GM18951 (cell line): ENCODE data around the gene FOXD3.

Experiments used
- POLR2A ChIP-seq: IDR thresholded peaks from 4 replicates; pipeline ENCODE4 v1.6.1; 2011; ENCODE audit warnings: mild to moderate bottlenecking; ENCODE audit not compliant: insufficient read length, insufficient read depth; ENCODE audit errors: extremely low read depth
- in situ Hi-C: fragments of 300-500 bp; cut with MboI; formaldehyde crosslinking; loops from one replicate; pipeline ENCODE4 v1.12.0; 2022; ENCODE audit warnings: low sequenced_read_pairs, mixed read lengths, inconsistent platforms; ENCODE audit not compliant: unreplicated experiment

FOXD3 gene

DNA sequence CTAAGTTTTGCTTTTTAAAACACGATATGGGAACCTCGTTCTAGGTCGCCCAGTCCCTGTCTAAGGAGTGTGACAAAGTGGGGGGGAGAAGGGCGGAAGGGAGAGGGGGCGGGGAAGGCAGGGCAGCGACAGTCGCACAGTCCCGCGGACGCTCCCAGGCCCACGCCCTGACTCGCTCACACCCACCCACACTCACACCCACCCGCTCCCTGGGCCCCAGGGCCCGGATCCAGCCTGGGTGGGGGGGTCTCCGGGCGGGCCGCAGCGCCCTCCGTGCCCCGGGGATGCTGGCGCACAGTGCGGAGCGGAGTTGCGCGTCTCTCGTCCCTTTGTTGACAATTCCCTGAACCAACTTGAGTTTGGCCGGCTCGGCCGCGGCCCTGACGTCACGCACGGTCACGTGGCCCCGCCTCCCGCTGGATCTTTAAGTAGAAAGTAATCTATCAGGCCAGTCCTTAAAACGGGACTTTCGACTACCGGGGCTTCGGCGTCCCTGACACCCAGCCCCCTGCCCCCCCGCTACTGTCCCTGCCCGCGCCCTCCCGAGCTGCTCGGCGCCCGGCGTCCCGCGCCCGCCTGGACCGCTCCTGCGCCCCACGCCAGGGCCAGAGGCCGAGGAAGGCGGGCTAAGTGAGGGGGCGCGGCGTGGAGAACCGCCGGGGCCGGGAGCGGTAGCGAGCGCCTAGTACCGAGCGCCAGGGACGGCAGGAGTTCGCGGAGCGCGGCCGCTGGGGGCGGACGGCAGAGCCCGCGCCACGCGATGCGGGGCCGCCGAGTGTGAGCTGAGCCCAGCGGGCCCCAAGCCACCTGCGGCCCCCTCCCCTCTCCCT is at the start of gene FOXD3:
Gene FOXD3 (plus strand): TSS at position 454 of the 830 bp plus-strand sequence. CDS start 492 bp downstream, outside the sequence.
- TF ChIP-seq POLR2A: no peak
- in situ Hi-C loops: no loop called here

DNA sequence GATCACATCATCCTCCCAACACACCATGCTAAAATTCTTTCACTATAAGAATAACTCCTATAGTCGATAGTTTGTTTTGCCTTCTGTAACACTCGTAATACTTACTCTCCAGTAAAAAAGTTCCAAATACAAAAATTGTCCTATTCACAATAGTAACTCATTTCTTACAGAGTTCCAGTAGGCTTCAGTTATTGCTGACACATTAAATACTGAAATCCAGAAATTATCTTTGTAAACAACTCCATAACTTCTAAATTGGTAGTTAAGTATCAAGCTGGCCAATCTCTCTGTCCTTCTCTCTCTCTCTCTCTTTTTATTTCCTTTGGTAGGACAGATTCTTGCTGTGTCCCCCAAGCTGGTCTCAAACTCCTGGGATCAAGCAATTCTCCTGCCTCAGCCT is 49.6 kb upstream of the FOXD3 start:
- in situ Hi-C loops: no loop called here
- no peak for TF ChIP-seq POLR2A

- in situ Hi-C loops: no loop called here
- no peak for TF ChIP-seq POLR2A
Measured at GRCh38 chr1:63274371-63274770, 48.0 kb upstream of the FOXD3 start.

GRCh38 chr1:63274979-63275378 is 47.4 kb upstream of the FOXD3 start:
- in situ Hi-C loops: no loop called here

DNA sequence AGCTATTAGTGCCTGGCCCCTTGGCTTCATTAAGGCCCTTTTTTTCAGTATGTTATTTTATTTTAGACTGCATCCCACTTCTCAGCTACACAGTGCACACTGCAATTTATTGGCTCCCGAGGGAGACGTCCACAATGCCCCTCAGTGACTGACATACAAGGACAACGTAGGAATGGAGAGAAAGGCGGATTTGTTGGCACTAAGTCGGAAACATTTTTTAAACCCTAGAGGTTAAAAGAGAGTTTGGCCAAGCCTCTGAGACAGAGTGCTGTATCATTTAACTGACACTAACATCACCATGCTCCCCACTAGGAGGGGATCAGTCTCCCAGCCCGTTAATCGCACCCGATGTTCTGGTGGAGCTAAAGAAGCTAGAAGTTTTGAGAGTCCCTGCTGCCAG is 45.7 kb upstream of the FOXD3 start:
- in situ Hi-C loops: no loop called here
- no peak for TF ChIP-seq POLR2A

More at GRCh38 chr1:63274979-63275378, 47.4 kb upstream of the FOXD3 start:
- TF ChIP-seq POLR2A: no peak

GRCh38 chr1:63277195-63278192 is 44.9 kb upstream of the FOXD3 start:
- in situ Hi-C loops: no loop called here
- TF ChIP-seq POLR2A: no peak

DNA sequence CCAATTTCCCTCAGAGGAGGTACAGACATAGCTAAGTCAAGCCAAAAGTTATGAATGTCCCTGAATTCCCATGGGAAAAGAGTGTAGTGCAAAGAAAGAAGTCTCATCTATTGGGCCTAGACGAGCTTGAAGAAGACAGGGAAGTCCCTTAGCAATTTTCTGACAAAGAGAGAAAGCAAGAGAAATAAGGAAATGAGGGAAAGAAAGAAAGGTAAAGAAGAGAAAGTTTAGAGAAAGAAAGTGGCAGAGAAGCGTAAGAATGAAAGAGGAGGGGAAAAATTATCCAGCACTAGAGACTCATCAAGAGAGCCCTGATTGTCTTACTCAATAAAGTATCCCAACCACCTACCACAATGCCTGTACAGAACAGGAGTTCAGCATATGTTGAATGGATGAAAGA is 40.6 kb upstream of the FOXD3 start:
- in situ Hi-C loops: no loop called here
- no peak for TF ChIP-seq POLR2A

- no peak for TF ChIP-seq POLR2A
- in situ Hi-C loops: no loop called here
Measured at GRCh38 chr1:63289135-63289534, 33.2 kb upstream of the FOXD3 start.

DNA sequence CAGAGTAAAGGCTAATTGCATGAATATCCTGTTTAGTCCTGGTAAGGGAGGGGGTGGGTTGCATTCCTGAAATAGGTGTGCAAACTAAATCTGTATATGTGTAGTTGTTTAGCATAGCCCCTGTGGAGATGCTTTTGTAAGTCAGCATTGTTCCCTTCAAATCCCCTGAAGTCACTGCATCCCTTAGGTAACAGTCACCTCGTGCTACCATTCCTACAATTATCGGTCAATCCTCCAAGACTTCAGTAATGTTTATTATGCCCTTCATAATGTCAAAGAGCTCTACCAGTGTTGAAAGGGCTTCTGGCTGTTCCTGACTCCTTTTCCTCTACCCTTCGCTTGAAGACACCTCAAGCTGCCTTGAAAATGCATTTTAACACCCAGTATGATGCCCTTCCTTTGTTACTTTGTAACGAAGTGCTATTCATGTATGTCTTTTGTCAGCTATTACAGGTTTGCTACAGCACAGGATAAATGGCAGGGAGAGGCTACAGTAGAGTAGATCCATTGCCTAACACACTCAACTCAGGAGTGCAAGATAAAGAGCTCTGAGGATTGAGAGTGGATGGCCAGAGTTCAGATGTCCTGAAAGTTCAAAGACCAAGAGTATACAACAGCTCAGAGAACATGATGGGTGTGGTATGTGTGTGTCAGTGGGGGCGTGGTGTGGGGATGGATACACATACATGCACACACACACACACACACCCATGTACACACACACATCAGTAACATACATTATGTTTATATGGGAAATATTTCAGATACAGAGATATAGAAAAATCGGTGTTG is 27.4 kb upstream of the FOXD3 start:
- no peak for TF ChIP-seq POLR2A
- in situ Hi-C loops: no loop called here

DNA sequence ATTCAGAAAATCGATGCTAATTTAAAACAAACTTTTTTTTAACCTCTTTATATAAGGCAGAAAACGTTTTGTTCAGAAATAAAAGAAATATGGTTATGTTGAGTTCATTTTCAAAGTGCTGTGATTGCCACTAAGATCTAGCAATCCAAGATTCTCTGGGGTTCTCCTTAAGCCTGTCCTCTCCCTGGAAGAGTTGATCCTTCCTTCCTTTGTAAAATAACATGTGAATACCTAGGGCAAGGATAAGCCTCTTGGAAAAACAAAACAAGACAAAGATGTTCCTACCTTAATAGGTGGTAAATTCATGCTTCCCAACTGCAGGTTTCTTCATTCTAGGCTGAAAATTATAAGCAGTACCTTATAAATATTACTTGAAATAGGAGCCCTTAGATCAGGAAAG is 18.0 kb upstream of the FOXD3 start:
- in situ Hi-C loops: no loop called here
- no peak for TF ChIP-seq POLR2A

DNA sequence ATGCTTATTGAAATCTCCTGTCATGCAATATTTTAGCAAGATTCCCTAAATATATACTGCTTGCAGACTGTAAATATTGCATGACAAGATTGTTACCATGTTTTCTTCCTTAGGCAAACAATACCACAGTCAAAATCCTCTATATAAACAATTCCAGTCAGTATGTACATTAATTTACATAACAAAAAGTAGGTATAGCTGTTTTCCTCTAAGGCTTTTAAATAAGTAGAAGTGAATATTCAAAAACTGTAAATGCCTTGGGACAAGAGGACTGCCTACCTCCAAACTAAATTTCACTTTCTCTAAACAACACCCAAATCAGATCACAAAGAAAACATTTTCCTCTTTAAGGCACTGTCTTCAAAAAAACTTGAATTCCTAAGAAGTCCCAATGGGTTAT is 17.3 kb upstream of the FOXD3 start:
- in situ Hi-C loops: no loop called here
- no peak for TF ChIP-seq POLR2A

GRCh38 chr1:63307196-63307794 is 15.1 kb upstream of the FOXD3 start:
- in situ Hi-C loops: no loop called here
- no peak for TF ChIP-seq POLR2A
